HepG2 (cell line): ENCODE data around the gene LYRM4.

ENCODE experiments used
- CBFB ChIP-seq: sonication (generic); formaldehyde crosslinking; IDR thresholded peaks from 2 replicates; pipeline ENCODE4 v1.4.0; 2020; ENCODE audit warnings: missing genetic modification reagents
- CTCF ChIP-seq: sonication (generic); formaldehyde crosslinking; IDR thresholded peaks from 2 replicates; pipeline ENCODE4 v1.5.0; 2020; ENCODE audit warnings: mild to moderate bottlenecking, missing genetic modification reagents, moderate library complexity
- KMT2A ChIP-seq: sonication (generic); formaldehyde crosslinking; IDR thresholded peaks from 2 replicates; pipeline ENCODE4 v1.4.0; 2020; ENCODE audit warnings: missing genetic modification reagents
- MXD3 ChIP-seq: IDR thresholded peaks from 2 replicates; pipeline ENCODE4 v1.6.1; 2016; ENCODE audit warnings: mild to moderate bottlenecking, missing biosample characterization, missing genetic modification reagents
- NFIC ChIP-seq: IDR thresholded peaks from 2 replicates; pipeline ENCODE4 v1.6.1; 2012; ENCODE audit warnings: mild to moderate bottlenecking, low read length, inconsistent platforms
- PBX3 ChIP-seq: sonication (generic); formaldehyde crosslinking; IDR thresholded peaks from 2 replicates; pipeline ENCODE4 v1.8.1; 2023; ENCODE audit warnings: missing genetic modification reagents, inconsistent platforms, borderline replicate concordance
- SMC3 ChIP-seq: IDR thresholded peaks from 2 replicates; pipeline ENCODE4 v1.6.1; 2011; ENCODE audit warnings: low read length, improper control_type of control experiment
- TCF12 ChIP-seq, 2 experiments: fragments of 450-650 bp in 1 of 2; sonication (generic) in 1 of 2; formaldehyde crosslinking in 1 of 2; IDR thresholded peaks; 2 replicates each; pipeline versions ENCODE4 v1.6.1 to v1.8.0; 2017 to 2022; ENCODE audit warnings: antibody characterized with exemption in 1 of 2, mild to moderate bottlenecking in 1 of 2, missing genetic modification reagents in 1 of 2, moderate library complexity in 1 of 2
- ZFX ChIP-seq: sonication (generic); formaldehyde crosslinking; IDR thresholded peaks from 2 replicates; pipeline ENCODE4 v1.4.0; 2020; ENCODE audit warnings: mild to moderate bottlenecking, low read depth, missing genetic modification reagents, moderate library complexity
- TF ChIP-seq, protein P1 (sequence below): sonication (generic); formaldehyde crosslinking; IDR thresholded peaks from 2 replicates; pipeline ENCODE4 v1.4.0; 2020; ENCODE audit warnings: missing genetic modification reagents
- TF ChIP-seq, protein P2 (sequence below), 2 experiments: IDR thresholded peaks; 2 replicates each; pipeline ENCODE4 v1.6.1; 2011 to 2012; ENCODE audit warnings: low read length in 2 of 2, borderline replicate concordance in 1 of 2, low read depth in 1 of 2, mild to moderate bottlenecking in 1 of 2, moderate library complexity in 1 of 2
- TF ChIP-seq, protein P3 (sequence below): sonication (generic); formaldehyde crosslinking; IDR thresholded peaks from 2 replicates; pipeline ENCODE4 v1.5.1; 2020; ENCODE audit warnings: missing genetic modification reagents, mild to moderate bottlenecking, borderline replicate concordance

GRCh38 chr6:5259428-5259827 is 1.3 kb downstream of the LYRM4 start:
- TF ChIP-seq KMT2A (CRISPR knock-in tag) (no peak), TCF12 (IDR thresholded peaks at IDR 0.05) (no peak), TCF12 (CRISPR knock-in tag; IDR thresholded peaks at IDR 0.05) (no peak), NFIC (no peak), PBX3 (no peak), CBFB (no peak), ZFX (CRISPR knock-in tag) (no peak), CTCF (no peak), MXD3 (CRISPR knock-in tag) (no peak), SMC3 (no peak)
- TF ChIP-seq, protein P1, sequence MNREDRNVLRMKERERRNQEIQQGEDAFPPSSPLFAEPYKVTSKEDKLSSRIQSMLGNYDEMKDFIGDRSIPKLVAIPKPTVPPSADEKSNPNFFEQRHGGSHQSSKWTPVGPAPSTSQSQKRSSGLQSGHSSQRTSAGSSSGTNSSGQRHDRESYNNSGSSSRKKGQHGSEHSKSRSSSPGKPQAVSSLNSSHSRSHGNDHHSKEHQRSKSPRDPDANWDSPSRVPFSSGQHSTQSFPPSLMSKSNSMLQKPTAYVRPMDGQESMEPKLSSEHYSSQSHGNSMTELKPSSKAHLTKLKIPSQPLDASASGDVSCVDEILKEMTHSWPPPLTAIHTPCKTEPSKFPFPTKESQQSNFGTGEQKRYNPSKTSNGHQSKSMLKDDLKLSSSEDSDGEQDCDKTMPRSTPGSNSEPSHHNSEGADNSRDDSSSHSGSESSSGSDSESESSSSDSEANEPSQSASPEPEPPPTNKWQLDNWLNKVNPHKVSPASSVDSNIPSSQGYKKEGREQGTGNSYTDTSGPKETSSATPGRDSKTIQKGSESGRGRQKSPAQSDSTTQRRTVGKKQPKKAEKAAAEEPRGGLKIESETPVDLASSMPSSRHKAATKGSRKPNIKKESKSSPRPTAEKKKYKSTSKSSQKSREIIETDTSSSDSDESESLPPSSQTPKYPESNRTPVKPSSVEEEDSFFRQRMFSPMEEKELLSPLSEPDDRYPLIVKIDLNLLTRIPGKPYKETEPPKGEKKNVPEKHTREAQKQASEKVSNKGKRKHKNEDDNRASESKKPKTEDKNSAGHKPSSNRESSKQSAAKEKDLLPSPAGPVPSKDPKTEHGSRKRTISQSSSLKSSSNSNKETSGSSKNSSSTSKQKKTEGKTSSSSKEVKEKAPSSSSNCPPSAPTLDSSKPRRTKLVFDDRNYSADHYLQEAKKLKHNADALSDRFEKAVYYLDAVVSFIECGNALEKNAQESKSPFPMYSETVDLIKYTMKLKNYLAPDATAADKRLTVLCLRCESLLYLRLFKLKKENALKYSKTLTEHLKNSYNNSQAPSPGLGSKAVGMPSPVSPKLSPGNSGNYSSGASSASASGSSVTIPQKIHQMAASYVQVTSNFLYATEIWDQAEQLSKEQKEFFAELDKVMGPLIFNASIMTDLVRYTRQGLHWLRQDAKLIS (CRISPR knock-in tag), result no peak
- TF ChIP-seq, protein P2, sequence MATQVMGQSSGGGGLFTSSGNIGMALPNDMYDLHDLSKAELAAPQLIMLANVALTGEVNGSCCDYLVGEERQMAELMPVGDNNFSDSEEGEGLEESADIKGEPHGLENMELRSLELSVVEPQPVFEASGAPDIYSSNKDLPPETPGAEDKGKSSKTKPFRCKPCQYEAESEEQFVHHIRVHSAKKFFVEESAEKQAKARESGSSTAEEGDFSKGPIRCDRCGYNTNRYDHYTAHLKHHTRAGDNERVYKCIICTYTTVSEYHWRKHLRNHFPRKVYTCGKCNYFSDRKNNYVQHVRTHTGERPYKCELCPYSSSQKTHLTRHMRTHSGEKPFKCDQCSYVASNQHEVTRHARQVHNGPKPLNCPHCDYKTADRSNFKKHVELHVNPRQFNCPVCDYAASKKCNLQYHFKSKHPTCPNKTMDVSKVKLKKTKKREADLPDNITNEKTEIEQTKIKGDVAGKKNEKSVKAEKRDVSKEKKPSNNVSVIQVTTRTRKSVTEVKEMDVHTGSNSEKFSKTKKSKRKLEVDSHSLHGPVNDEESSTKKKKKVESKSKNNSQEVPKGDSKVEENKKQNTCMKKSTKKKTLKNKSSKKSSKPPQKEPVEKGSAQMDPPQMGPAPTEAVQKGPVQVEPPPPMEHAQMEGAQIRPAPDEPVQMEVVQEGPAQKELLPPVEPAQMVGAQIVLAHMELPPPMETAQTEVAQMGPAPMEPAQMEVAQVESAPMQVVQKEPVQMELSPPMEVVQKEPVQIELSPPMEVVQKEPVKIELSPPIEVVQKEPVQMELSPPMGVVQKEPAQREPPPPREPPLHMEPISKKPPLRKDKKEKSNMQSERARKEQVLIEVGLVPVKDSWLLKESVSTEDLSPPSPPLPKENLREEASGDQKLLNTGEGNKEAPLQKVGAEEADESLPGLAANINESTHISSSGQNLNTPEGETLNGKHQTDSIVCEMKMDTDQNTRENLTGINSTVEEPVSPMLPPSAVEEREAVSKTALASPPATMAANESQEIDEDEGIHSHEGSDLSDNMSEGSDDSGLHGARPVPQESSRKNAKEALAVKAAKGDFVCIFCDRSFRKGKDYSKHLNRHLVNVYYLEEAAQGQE (IDR thresholded peaks at IDR 0.05; ENCODE audit: borderline replicate concordance in 1 of 2, low read depth in 1 of 2, low read length in 2 of 2), result no peak
- TF ChIP-seq, protein P3, sequence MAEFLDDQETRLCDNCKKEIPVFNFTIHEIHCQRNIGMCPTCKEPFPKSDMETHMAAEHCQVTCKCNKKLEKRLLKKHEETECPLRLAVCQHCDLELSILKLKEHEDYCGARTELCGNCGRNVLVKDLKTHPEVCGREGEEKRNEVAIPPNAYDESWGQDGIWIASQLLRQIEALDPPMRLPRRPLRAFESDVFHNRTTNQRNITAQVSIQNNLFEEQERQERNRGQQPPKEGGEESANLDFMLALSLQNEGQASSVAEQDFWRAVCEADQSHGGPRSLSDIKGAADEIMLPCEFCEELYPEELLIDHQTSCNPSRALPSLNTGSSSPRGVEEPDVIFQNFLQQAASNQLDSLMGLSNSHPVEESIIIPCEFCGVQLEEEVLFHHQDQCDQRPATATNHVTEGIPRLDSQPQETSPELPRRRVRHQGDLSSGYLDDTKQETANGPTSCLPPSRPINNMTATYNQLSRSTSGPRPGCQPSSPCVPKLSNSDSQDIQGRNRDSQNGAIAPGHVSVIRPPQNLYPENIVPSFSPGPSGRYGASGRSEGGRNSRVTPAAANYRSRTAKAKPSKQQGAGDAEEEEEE (CRISPR knock-in tag), result no peak
